Uterus (tissue), 4 donors: ENCODE data around the gene SMAP1. TPM values are rescaled to one million over a fixed set of nuclear protein-coding genes. Genes with fewer than 3 reads are reported as not detected.

ENCODE experiments used
- DNase-seq, 2 donors: peaks; one replicate each; pipeline ENCODE4 v3.0.0-alpha.2; 2019 to 2020
- H3K27ac ChIP-seq, 2 donors: fragments of 200-600 bp; sonication (generic); 1 replicate in 1 of 2; 2 replicates in 1 of 2; pipeline ENCODE4 v1.5.1; 2016 to 2018
- H3K27me3 ChIP-seq, 2 donors: fragments of 200-600 bp; sonication (generic); one replicate each; pipeline ENCODE4 v1.5.1; 2018 to 2019; ENCODE audit warnings: control low read depth in 1 of 2
- H3K36me3 ChIP-seq, 2 donors: fragments of 200-600 bp; sonication (generic); one replicate each; pipeline ENCODE4 v1.5.1; 2019; ENCODE audit warnings: control low read depth in 1 of 2
- H3K4me1 ChIP-seq, 2 donors: fragments of 200-600 bp; sonication (generic); one replicate each; pipeline ENCODE4 v1.5.1; 2018 to 2019; ENCODE audit warnings: control low read depth in 1 of 2
- H3K4me3 ChIP-seq, 2 donors: fragments of 200-600 bp; sonication (generic); 1 replicate in 1 of 2; 2 replicates in 1 of 2; pipeline ENCODE4 v1.5.1; 2018 to 2019; ENCODE audit warnings: mild to moderate bottlenecking in 1 of 2
- H3K9me3 ChIP-seq, 2 donors: fragments of 200-600 bp; sonication (generic); one replicate each; pipeline ENCODE4 v1.5.1; 2019; ENCODE audit warnings: control low read depth in 1 of 2
- POLR2A ChIP-seq, 2 donors: fragments of 450-650 bp; IDR thresholded peaks; one replicate each; pipeline ENCODE4 v1.6.1; 2016; ENCODE audit warnings: antibody characterized with exemption in 2 of 2, mild to moderate bottlenecking in 1 of 2, moderate library complexity in 1 of 2
- intact Hi-C: fragments of 100-400 bp; cut with DNase I; formaldehyde crosslinking; loops from one replicate; pipeline ENCODE4 v1.15.1; 2023; ENCODE audit warnings: low total_unique reads
- total RNA-seq, 4 donors: library from RNA; depleted of rRNA in 3 of 4; stranded (reverse); fragments of >200 nt in 3 of 4; gene quantifications; one replicate each; pipeline versions ENCODE4 v1.1.0 to v1.2.4, GENCODE V29; 2014 to 2023
- TF ChIP-seq, protein P1 (sequence below), 4 experiments: fragments of 200-600 bp in 2 of 4; fragments of 450-650 bp in 2 of 4; sonication (generic) in 2 of 4; IDR thresholded peaks; one replicate each; pipeline ENCODE4 v1.5.1; 2016 to 2019; ENCODE audit warnings: antibody characterized with exemption in 4 of 4, mild to moderate bottlenecking in 2 of 4, moderate library complexity in 1 of 4
- donor health status: DM: yes; HTN: yes; CAD: no.

SMAP1 gene
- total RNA-seq, 4 donors from 2014 or later, result 14.1 to 27.4 (median 22.7) TPM

DNA sequence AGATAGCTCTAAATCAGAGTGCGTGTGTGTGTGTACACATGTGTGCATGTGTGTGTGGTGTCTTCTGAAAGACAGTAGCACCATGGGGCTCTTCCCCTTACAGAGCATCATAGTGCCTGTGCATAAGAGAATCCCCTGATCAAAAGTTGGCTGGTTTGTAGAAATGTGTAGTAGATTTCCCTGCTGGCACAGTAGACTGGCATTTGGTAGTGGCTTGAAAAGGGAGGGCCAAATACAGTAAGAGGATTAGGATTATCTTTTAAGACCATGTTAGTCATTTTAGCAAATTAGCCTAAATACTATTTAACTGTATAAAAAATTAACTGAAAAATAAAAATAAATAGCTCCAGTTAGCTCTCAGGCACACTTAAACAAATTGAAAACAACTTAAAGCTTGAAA lies 176.6 kb downstream of the SMAP1 start:
- H3K36me3 ChIP-seq, result no peaks in the 10 kb centered on the region
- H3K4me3 ChIP-seq, result no peak overlapping the region
- TF ChIP-seq, protein P1, sequence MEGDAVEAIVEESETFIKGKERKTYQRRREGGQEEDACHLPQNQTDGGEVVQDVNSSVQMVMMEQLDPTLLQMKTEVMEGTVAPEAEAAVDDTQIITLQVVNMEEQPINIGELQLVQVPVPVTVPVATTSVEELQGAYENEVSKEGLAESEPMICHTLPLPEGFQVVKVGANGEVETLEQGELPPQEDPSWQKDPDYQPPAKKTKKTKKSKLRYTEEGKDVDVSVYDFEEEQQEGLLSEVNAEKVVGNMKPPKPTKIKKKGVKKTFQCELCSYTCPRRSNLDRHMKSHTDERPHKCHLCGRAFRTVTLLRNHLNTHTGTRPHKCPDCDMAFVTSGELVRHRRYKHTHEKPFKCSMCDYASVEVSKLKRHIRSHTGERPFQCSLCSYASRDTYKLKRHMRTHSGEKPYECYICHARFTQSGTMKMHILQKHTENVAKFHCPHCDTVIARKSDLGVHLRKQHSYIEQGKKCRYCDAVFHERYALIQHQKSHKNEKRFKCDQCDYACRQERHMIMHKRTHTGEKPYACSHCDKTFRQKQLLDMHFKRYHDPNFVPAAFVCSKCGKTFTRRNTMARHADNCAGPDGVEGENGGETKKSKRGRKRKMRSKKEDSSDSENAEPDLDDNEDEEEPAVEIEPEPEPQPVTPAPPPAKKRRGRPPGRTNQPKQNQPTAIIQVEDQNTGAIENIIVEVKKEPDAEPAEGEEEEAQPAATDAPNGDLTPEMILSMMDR (IDR thresholded peaks at IDR 0.05), result no peak
- TF ChIP-seq POLR2A (IDR thresholded peaks at IDR 0.05), result no peak
- no peaks in the 10 kb centered on the region for H3K27me3 ChIP-seq
- no peak for DNase-seq
- H3K4me1 ChIP-seq, result no peaks in the 10 kb centered on the region
- intact Hi-C loops, result no loop called here
- no peak overlapping the region for H3K27ac ChIP-seq
- no peaks in the 10 kb centered on the region for H3K9me3 ChIP-seq

DNA sequence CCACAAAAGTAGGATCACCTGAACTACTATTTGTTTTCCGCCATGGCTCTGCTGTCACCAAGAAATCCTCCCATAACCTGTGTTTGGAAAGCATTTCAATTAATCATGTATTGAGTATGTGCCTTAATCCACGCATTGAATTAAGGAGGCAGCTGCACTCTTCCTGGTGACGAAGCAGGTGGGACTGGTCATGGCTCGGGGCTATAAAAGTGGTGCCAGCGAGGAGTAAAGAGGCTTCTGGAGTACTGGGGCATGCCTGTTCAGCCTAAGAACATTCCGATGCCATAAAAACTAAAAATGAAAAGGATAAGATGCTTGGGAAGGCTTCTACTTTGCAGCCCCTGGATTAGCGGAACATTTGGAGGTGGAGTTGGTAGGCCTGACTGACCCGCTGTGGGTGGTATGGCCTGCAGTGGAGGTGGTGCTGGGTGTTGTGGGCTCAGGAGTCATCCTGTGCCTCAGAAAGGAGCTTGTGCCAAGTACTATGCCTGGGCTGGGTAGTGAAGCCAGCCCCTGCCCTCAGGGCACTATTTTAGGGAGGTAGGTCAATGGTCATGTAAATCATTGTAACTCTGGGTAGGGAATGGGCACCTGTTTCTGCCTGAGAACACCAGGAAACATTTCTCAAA lies 178.6 kb downstream of the SMAP1 start:
- Histone ChIP-seq H3K27ac (no peak overlapping the region), H3K4me1 (no peaks in the 10 kb centered on the region), H3K9me3 (no peaks in the 10 kb centered on the region), H3K36me3 (no peaks in the 10 kb centered on the region), H3K27me3 (no peaks in the 10 kb centered on the region), H3K4me3 (no peak overlapping the region)
- intact Hi-C loops, result no loop called here
- no peak for DNase-seq
- TF ChIP-seq, protein P1 (IDR thresholded peaks at IDR 0.05), result no peak
- TF ChIP-seq POLR2A (IDR thresholded peaks at IDR 0.05), result no peak

DNA sequence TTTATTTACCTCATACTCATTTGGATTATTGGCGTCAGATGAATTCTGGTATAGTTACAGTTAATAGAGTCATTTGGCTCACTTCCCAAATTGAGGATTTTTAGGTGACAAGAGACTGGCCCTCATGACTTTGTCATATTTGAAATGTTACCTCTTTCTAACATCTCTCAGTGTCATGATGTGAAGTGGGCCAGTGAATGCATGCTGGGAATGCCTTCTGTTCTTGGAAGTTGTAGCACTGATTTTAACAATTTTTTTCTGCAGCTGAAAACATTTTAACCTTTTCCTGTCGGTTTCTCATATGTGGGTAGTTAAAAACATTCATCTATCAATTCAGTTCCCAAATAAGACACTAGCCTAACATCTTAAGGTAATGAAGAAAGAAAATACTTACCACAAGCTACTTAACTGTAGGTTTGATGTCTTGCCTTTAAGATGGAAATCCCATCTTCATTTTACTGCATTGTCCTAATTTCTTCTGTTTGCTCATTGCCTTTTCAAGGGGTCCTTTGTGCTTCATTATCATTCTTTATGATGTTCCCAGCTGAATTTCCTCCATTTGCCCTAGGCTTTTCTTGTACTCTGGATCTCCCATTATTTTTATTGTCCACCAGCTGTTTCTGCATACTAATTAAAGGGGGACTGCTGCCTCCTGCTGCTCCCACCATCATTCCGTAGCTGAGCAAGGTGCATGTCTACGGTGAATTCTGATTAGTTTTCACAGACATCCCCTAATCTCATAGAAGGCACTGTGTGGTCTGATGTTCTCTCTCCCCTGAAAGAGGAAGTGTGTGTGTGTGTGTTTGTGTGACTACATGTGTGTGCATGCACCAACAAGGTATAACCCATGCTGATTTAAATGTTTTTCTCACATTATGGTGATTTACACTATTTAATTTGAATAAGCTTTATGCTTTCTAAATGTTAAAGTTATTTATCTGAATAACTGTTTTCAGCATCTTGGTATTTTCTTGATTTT lies 179.7 kb downstream of the SMAP1 start:
- Histone ChIP-seq H3K4me1 (no peaks in the 10 kb centered on the region), H3K36me3 (no peaks in the 10 kb centered on the region), H3K9me3 (no peaks in the 10 kb centered on the region), H3K27ac (no peak overlapping the region), H3K4me3 (no peak overlapping the region), H3K27me3 (no peaks in the 10 kb centered on the region)
- DNase-seq, result no peak
- TF ChIP-seq POLR2A (IDR thresholded peaks at IDR 0.05), result no peak
- TF ChIP-seq, protein P1 (IDR thresholded peaks at IDR 0.05), result no peak
- intact Hi-C loops, result no loop called here

DNA sequence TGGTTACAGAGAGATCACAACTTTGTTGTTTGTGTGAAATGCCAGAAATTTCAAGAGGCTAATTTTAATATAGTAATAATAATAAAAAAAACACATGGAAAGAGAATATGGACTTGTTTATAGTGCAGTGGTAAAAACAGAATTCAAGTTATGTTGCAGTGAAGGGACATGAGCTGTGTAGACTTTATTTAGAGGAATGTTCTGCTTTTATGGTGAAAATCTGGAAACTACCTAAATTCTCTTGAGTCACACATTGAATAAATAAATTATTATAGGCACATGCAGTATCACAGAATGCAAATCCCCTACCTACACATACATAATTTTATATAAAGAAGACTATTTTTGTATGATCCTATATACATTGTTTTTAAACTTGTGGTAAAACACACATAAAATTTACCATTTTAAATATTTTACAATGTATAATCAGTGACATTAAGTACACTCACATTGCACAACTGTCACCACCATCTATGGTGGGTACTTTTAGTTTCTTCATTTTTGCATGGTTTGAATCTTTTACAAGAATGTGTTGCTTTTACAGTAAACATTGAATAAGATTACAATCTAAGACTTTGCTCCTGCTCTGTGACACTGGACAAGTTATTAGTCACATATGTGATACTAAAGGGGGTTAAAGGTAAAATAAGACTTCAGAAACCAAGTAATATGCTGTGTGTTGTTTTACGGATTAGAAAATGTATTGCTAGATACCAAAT lies 181.8 kb downstream of the SMAP1 start:
- Histone ChIP-seq H3K9me3 (no peaks in the 10 kb centered on the region), H3K27me3 (no peaks in the 10 kb centered on the region), H3K36me3 (no peaks in the 10 kb centered on the region), H3K4me1 (no peaks in the 10 kb centered on the region), H3K27ac (no peak overlapping the region), H3K4me3 (no peak overlapping the region)
- no peak for DNase-seq
- intact Hi-C loops, result no loop called here
- TF ChIP-seq, protein P1 (IDR thresholded peaks at IDR 0.05), result no peak
- no peak for TF ChIP-seq POLR2A (IDR thresholded peaks at IDR 0.05)
